Measurements from ENCODE around the gene MMP3.
A peak's percentile ranks its signal among the peaks of the same experiment; 100 is the strongest.

Gene MMP3

DNA sequence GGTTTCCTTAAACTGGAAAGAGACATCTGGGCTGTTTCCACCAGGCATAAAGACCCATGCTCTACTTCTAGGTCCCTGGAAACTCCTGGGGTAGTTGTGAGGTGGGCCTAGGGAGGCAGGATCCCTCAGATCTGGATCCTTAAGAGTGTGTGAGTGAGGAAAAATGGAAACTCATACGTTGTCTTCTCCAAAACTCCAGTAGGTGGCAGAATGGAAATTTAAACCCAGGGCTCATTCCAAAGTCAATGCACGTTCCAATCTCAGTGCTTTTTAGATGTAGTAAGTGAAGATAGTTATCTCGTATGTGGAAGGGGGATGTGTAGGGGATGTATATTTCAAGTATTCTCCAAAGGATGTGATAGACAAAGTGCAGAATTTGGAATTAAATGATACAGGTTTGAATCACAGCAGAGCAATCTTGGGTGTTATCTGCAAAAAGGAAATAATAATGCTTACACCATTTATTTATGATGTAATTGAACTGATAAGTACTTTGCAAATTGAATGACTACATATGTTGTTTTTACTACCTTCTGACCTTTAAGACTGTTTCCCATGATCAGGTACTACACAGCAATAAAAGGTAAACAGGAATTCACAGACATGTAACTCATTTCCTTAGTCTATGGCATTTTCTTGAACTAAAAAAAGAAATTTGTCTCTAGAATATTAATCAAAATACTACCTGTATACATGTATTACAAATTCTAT is 32.3 kb downstream of the MMP3 start:
- TF ChIP-seq RAD21 (IDR thresholded peaks at IDR 0.05; ENCODE audit: low read depth), result peak; percentile 61
- no peak for TF ChIP-seq ZBTB7A (IDR thresholded peaks at IDR 0.05; ENCODE audit: low read depth)

DNA sequence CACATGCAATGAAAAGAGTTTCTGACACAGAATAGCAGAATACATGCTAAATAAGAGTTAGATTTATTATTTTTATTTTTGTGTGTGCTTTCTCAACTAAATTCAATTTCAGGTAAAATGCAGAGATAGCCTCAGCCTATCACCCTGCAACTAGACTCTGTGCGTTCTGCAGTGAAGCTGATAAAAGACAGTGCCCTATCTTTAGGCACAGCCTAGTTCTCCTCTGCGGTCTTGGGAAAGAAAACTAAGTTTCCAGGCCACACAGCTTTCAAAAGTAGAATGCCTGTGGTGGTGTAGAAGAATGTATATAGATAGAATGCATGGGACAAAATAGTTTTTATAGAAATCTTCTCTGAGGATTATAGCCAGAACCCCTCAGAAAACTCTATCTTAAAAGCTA is 33.4 kb downstream of the MMP3 start:
- no peak for TF ChIP-seq EGR1 (IDR thresholded peaks at IDR 0.05)
- no peak for TF ChIP-seq EP300 (IDR thresholded peaks at IDR 0.05; ENCODE audit: borderline replicate concordance)
- TF ChIP-seq, protein P1, sequence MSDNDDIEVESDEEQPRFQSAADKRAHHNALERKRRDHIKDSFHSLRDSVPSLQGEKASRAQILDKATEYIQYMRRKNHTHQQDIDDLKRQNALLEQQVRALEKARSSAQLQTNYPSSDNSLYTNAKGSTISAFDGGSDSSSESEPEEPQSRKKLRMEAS (IDR thresholded peaks at IDR 0.05), result no peak
- TF ChIP-seq TAF1 (IDR thresholded peaks at IDR 0.05; ENCODE audit: low read depth), result no peak
- no peak for TF ChIP-seq NFIC (IDR thresholded peaks at IDR 0.05)
- TF ChIP-seq, protein P2, sequence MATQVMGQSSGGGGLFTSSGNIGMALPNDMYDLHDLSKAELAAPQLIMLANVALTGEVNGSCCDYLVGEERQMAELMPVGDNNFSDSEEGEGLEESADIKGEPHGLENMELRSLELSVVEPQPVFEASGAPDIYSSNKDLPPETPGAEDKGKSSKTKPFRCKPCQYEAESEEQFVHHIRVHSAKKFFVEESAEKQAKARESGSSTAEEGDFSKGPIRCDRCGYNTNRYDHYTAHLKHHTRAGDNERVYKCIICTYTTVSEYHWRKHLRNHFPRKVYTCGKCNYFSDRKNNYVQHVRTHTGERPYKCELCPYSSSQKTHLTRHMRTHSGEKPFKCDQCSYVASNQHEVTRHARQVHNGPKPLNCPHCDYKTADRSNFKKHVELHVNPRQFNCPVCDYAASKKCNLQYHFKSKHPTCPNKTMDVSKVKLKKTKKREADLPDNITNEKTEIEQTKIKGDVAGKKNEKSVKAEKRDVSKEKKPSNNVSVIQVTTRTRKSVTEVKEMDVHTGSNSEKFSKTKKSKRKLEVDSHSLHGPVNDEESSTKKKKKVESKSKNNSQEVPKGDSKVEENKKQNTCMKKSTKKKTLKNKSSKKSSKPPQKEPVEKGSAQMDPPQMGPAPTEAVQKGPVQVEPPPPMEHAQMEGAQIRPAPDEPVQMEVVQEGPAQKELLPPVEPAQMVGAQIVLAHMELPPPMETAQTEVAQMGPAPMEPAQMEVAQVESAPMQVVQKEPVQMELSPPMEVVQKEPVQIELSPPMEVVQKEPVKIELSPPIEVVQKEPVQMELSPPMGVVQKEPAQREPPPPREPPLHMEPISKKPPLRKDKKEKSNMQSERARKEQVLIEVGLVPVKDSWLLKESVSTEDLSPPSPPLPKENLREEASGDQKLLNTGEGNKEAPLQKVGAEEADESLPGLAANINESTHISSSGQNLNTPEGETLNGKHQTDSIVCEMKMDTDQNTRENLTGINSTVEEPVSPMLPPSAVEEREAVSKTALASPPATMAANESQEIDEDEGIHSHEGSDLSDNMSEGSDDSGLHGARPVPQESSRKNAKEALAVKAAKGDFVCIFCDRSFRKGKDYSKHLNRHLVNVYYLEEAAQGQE (IDR thresholded peaks at IDR 0.05; ENCODE audit: low read depth), result no peak
- no peak for TF ChIP-seq YY1 (IDR thresholded peaks at IDR 0.05; ENCODE audit: low read depth)
- TF ChIP-seq ZBTB7A (IDR thresholded peaks at IDR 0.05; ENCODE audit: low read depth), result no peak
- TF ChIP-seq, protein P3, sequence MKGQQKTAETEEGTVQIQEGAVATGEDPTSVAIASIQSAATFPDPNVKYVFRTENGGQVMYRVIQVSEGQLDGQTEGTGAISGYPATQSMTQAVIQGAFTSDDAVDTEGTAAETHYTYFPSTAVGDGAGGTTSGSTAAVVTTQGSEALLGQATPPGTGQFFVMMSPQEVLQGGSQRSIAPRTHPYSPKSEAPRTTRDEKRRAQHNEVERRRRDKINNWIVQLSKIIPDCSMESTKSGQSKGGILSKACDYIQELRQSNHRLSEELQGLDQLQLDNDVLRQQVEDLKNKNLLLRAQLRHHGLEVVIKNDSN (IDR thresholded peaks at IDR 0.05), result no peak
- TF ChIP-seq TCF12 (IDR thresholded peaks at IDR 0.05; ENCODE audit: low read depth), result no peak
- no peak for TF ChIP-seq TEAD4 (IDR thresholded peaks at IDR 0.05)
- TF ChIP-seq CEBPB (IDR thresholded peaks at IDR 0.05), result no peak
- no peak for TF ChIP-seq RAD21 (IDR thresholded peaks at IDR 0.05; ENCODE audit: low read depth)
- no peak for TF ChIP-seq CREB1 (IDR thresholded peaks at IDR 0.05; ENCODE audit: low read depth)
- TF ChIP-seq FOXM1 (IDR thresholded peaks at IDR 0.05; ENCODE audit: borderline replicate concordance, low read depth), result no peak

DNA sequence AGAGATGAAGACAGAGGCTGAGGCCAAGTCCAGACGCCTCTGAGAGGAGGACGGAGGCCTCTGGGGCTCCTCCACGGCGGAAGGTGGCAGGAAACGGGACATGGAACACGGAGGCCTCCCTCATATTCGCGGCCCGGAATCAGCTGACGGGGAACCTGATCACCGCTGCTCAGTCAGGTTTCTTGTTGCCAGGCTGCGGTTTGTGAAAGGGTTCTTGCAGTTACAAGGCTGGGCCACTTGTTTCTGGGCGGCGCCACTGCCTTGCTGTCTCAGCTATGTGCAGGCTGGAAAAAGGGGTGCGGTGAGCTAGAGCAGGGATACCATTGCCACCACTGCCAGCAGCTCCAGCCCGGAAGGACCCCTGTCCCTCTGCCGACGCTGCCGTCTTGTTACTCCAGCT is 35.5 kb downstream of the MMP3 start:
- TF ChIP-seq RAD21 (IDR thresholded peaks at IDR 0.05; ENCODE audit: low read depth), result peak; percentile 43
- TF ChIP-seq ZBTB7A (IDR thresholded peaks at IDR 0.05; ENCODE audit: low read depth), result no peak

DNA sequence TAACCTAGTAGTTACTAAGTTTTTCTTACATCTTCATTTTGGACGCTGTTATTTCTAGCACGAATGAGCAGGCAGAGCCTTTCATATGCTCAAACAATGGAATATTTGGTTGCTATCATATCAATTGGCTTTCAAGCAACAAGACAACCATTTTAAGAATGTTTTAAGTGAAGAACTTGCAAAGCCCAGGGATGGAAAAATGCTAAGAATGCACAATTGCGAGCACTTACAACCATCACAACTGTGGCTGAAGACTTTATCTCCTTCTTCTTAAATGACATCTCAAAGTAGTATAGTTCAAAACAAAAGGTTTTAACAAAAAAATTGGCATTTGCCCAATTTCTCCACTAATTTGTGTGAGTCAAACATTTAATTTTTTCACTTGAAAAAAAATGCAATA is 37.1 kb downstream of the MMP3 start:
- TF ChIP-seq TAF1 (IDR thresholded peaks at IDR 0.05; ENCODE audit: low read depth), result no peak
- TF ChIP-seq TEAD4 (IDR thresholded peaks at IDR 0.05), result no peak
- no peak for TF ChIP-seq YY1 (IDR thresholded peaks at IDR 0.05; ENCODE audit: low read depth)
- TF ChIP-seq, protein P2 (IDR thresholded peaks at IDR 0.05; ENCODE audit: low read depth), result no peak

DNA sequence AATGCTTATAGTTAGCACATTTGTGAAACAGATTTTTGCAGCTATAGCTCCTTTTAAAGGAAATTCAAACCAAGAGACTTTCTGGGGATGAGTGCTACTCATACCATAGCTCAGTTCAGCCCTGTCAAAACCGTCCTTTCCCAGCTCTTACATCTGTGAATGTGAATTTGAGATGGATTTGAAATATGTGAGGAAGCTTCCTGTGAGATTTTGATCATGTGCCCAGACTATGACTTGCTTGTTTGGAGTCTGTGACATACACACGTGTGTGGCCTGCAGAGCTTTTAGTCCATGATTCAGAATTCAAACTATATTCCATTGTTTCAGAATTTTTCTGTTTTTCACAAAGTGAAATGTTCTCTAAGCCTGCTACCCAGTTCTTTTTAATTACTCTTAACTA is 41.1 kb downstream of the MMP3 start:
- TF ChIP-seq, protein P1 (IDR thresholded peaks at IDR 0.05), result no peak
- no peak for TF ChIP-seq EP300 (IDR thresholded peaks at IDR 0.05; ENCODE audit: borderline replicate concordance)
- no peak for TF ChIP-seq FOXM1 (IDR thresholded peaks at IDR 0.05; ENCODE audit: borderline replicate concordance, low read depth)
- TF ChIP-seq CREB1 (IDR thresholded peaks at IDR 0.05; ENCODE audit: low read depth), result no peak
- no peak for TF ChIP-seq CEBPB (IDR thresholded peaks at IDR 0.05)
- TF ChIP-seq, protein P3 (IDR thresholded peaks at IDR 0.05), result no peak
- no peak for TF ChIP-seq NFIC (IDR thresholded peaks at IDR 0.05)
- TF ChIP-seq, protein P2 (IDR thresholded peaks at IDR 0.05; ENCODE audit: low read depth), result no peak
- TF ChIP-seq TAF1 (IDR thresholded peaks at IDR 0.05; ENCODE audit: low read depth), result no peak
- TF ChIP-seq RAD21 (IDR thresholded peaks at IDR 0.05; ENCODE audit: low read depth), result no peak
